ENCODE results near the gene PBX4.
"Not testable (repeated sequence)": the region's sequence is repeated elsewhere in the genome, so short reads cannot be mapped to it uniquely, and the experiment has no call there.

PBX4 gene

GRCh38 chr19:19626516-19627472 lies 8.3 kb upstream of the PBX4 start:
- DNase-seq, result no peak

GRCh38 chr19:19624032-19624570 lies 5.6 kb upstream of the PBX4 start:
- DNase-seq, result no peak

- no peak for DNase-seq
These were observed 4.9 kb upstream of the PBX4 start for GRCh38 chr19:19623383-19623782.

GRCh38 chr19:19619849-19620210 lies 1.3 kb upstream of the PBX4 start:
- no peak for DNase-seq

GRCh38 chr19:19619181-19619848 lies 828 bp upstream of the PBX4 start:
- DNase-seq, result no peak

- DNase-seq, result peak; percentile 65
These were observed 3.4 kb downstream of the PBX4 start for GRCh38 chr19:19615086-19615485.

GRCh38 chr19:19613506-19613905 lies 5.0 kb downstream of the PBX4 start:
- DNase-seq, result no peak

GRCh38 chr19:19610376-19611202 lies 7.9 kb downstream of the PBX4 start:
- DNase-seq, result no peak

- not testable (repeated sequence) for DNase-seq
These were observed 11.8 kb downstream of the PBX4 start for GRCh38 chr19:19606686-19607085.

- DNase-seq, result peak; percentile 44
These were observed 12.5 kb downstream of the PBX4 start for GRCh38 chr19:19606021-19606420.

GRCh38 chr19:19602713-19603324 lies 15.7 kb downstream of the PBX4 start:
- no peak for DNase-seq

- peak; percentile 20 for DNase-seq
These were observed 16.3 kb downstream of the PBX4 start for GRCh38 chr19:19602136-19602712.

- no peak for DNase-seq
These were observed 17.6 kb downstream of the PBX4 start for GRCh38 chr19:19600793-19601330.

- DNase-seq, result peak; percentile 79
These were observed 19.6 kb downstream of the PBX4 start for GRCh38 chr19:19598728-19599451.

GRCh38 chr19:19597809-19598306 lies 20.6 kb downstream of the PBX4 start:
- DNase-seq, result peak; percentile 70

- no peak for DNase-seq
These were observed 23.3 kb downstream of the PBX4 start for GRCh38 chr19:19595171-19595701.

GRCh38 chr19:19594381-19594780 lies 24.1 kb downstream of the PBX4 start:
- DNase-seq, result no peak

GRCh38 chr19:19592690-19593089 lies 25.8 kb downstream of the PBX4 start:
- DNase-seq, result no peak

GRCh38 chr19:19591133-19591825 lies 27.2 kb downstream of the PBX4 start:
- peak; percentile 72 for DNase-seq

- no peak for DNase-seq
These were observed 29.9 kb downstream of the PBX4 start for GRCh38 chr19:19588546-19588945.
